K562 (cell line): ENCODE measurements around the gene KCNJ14. TPM values are rescaled to one million over a fixed set of nuclear protein-coding genes. Genes with fewer than 3 reads are reported as not detected.

Experiments
- BRD4 ChIP-seq: fragments of 200-600 bp; sonication (generic); IDR thresholded peaks from 2 replicates; pipeline ENCODE4 v1.6.1; 2017; ENCODE audit warnings: inconsistent platforms
- CTBP1 ChIP-seq: fragments of 450-650 bp; IDR thresholded peaks from 2 replicates; pipeline ENCODE4 v1.6.1; 2016; ENCODE audit warnings: borderline replicate concordance
- EP400 ChIP-seq: fragments of 450-650 bp; IDR thresholded peaks from 2 replicates; pipeline ENCODE4 v1.6.1; 2017; ENCODE audit warnings: antibody characterized with exemption, mild to moderate bottlenecking, moderate library complexity
- LCOR ChIP-seq: sonication (generic); formaldehyde crosslinking; IDR thresholded peaks from 2 replicates; pipeline ENCODE4 v1.8.0; 2022; ENCODE audit warnings: mild to moderate bottlenecking, missing genetic modification reagents
- NCOA1 ChIP-seq: fragments of 450-650 bp; IDR thresholded peaks from 2 replicates; pipeline ENCODE4 v1.6.1; 2016; ENCODE audit warnings: low read depth
- NFRKB ChIP-seq: fragments of 450-650 bp; IDR thresholded peaks from 2 replicates; pipeline ENCODE4 v1.6.1; 2016; ENCODE audit warnings: low read depth
- SMAD1 ChIP-seq: fragments of 150-350 bp; IDR thresholded peaks from 2 replicates; pipeline ENCODE4 v1.6.1; 2014; ENCODE audit warnings: low read length, low read depth; ENCODE audit not compliant: partially characterized antibody
- TCF7L2 ChIP-seq: fragments of 150-350 bp; IDR thresholded peaks from 2 replicates; pipeline ENCODE4 v1.6.1; 2016; ENCODE audit warnings: low read depth, mild to moderate bottlenecking, low read length, moderate library complexity
- ZNF324 ChIP-seq: fragments of 250-450 bp; sonication (Bioruptor Pico); IDR thresholded peaks from 2 replicates; pipeline ENCODE4 v1.4.0; 2020; ENCODE audit warnings: mild to moderate bottlenecking
- ZNF511 ChIP-seq: sonication (generic); formaldehyde crosslinking; IDR thresholded peaks from 2 replicates; pipeline ENCODE4 v1.8.0; 2022; ENCODE audit warnings: mild to moderate bottlenecking, missing genetic modification reagents
- polyA plus RNA-seq, 8 experiments: library from polyadenylated mRNA; depleted of rRNA in 4 of 8; stranded (reverse) in 5 of 8; unstranded in 3 of 8; fragments of >200 nt; fragmentation: Nextera tagmentation in 2 of 8; fragmentation: Illumina TruSeq in 1 of 8; extraction: Ambion mirVana in 2 of 8; extraction: Trizol in 1 of 8; gene quantifications; 2 replicates each; pipeline versions ENCODE4 v1.2.1 to v1.2.3, GENCODE V29; 2011 to 2014; ENCODE audit warnings: inconsistent platforms in 1 of 8, missing spikeins in 1 of 8
- total RNA-seq, 7 experiments: library from RNA; depleted of rRNA in 6 of 7; stranded (reverse); fragments of >200 nt in 6 of 7; fragmentation: Illumina TruSeq in 2 of 7; extraction: Trizol in 2 of 7; gene quantifications; 2 replicates each; pipeline versions ENCODE4 v1.2.1 to v1.2.3, GENCODE V29; 2011 to 2021; ENCODE audit warnings: low replicate concordance in 1 of 7
- TF ChIP-seq, protein P1 (sequence below): sonication (generic); formaldehyde crosslinking; IDR thresholded peaks from 2 replicates; pipeline ENCODE4 v1.8.0; 2023; ENCODE audit warnings: mild to moderate bottlenecking, missing genetic modification reagents
- TF ChIP-seq, protein P2 (sequence below): IDR thresholded peaks from 2 replicates; pipeline ENCODE4 v1.6.1; 2011; ENCODE audit warnings: borderline replicate concordance, low read depth, mild to moderate bottlenecking, moderate library complexity, low read length; ENCODE audit not compliant: insufficient read depth, poor library complexity, severe bottlenecking
- TF ChIP-seq, protein P3 (sequence below): sonication (generic); formaldehyde crosslinking; IDR thresholded peaks from 2 replicates; pipeline ENCODE4 v1.8.0; 2023; ENCODE audit warnings: missing genetic modification reagents, mild to moderate bottlenecking, borderline replicate concordance

KCNJ14 gene
- total and polyA plus RNA-seq, 9 of the 15 experiments (the other 6 are each of a cell fraction or from before 2014, with no cell fraction given), result 0.15 to 1.6 (median 0.49) TPM

DNA sequence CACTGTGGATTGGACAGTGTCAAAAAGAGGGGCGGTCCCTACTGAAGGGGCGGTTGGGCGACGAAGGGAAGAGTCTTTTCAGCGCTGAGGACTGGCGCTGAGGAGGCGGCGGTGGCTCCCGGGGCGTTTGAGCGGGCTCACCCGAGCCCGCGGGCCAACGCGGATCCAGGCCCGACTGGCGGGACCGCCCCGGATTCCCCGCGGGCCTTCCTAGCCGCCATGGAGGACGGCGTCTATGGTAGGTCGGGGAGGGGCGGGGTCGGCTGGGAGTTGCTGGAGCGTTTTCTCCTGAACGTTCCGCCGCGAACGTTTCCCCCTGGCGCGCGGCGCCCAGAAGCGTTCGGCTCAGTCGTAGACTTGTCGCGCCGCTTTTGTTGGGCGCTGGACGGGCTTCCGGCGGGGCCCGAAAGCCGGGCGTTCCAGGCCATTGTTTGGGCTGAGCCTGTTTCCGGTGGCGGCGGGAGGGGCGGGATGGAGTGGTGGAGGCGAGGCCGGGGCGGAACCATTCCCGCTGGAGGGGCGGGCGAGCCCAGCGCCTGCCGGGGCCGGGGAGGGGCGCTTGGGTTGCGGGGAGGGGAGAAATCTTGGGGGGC, 14.0 kb downstream of the KCNJ14 start, which contains the start of gene CYTH2 (continued):
- TF ChIP-seq SMAD1 (peak; percentile 54), ZNF511 (CRISPR knock-in tag) (0 out of 2 replicates have a peak, but pooled peaks have one; percentile 60), ZNF324 (0 out of 2 replicates have a peak, but pooled peaks have one; percentile 21), BRD4 (peak; percentile 82; the same call in 1 of the 2 replicates), CTBP1 (0 out of 2 replicates have a peak, but pooled peaks have one; percentile 18), NFRKB (peak; percentile 88; the same call in 1 of the 2 replicates), TCF7L2 (0 out of 2 replicates have a peak, but pooled peaks have one; percentile 51), NCOA1 (peak; percentile 64; the same call in 1 of the 2 replicates), LCOR (CRISPR knock-in tag) (peak; percentile 88), EP400 (peak; percentile 87)
- TF ChIP-seq, protein P1, sequence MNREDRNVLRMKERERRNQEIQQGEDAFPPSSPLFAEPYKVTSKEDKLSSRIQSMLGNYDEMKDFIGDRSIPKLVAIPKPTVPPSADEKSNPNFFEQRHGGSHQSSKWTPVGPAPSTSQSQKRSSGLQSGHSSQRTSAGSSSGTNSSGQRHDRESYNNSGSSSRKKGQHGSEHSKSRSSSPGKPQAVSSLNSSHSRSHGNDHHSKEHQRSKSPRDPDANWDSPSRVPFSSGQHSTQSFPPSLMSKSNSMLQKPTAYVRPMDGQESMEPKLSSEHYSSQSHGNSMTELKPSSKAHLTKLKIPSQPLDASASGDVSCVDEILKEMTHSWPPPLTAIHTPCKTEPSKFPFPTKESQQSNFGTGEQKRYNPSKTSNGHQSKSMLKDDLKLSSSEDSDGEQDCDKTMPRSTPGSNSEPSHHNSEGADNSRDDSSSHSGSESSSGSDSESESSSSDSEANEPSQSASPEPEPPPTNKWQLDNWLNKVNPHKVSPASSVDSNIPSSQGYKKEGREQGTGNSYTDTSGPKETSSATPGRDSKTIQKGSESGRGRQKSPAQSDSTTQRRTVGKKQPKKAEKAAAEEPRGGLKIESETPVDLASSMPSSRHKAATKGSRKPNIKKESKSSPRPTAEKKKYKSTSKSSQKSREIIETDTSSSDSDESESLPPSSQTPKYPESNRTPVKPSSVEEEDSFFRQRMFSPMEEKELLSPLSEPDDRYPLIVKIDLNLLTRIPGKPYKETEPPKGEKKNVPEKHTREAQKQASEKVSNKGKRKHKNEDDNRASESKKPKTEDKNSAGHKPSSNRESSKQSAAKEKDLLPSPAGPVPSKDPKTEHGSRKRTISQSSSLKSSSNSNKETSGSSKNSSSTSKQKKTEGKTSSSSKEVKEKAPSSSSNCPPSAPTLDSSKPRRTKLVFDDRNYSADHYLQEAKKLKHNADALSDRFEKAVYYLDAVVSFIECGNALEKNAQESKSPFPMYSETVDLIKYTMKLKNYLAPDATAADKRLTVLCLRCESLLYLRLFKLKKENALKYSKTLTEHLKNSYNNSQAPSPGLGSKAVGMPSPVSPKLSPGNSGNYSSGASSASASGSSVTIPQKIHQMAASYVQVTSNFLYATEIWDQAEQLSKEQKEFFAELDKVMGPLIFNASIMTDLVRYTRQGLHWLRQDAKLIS (CRISPR knock-in tag), result peak; percentile 87
- TF ChIP-seq, protein P2, sequence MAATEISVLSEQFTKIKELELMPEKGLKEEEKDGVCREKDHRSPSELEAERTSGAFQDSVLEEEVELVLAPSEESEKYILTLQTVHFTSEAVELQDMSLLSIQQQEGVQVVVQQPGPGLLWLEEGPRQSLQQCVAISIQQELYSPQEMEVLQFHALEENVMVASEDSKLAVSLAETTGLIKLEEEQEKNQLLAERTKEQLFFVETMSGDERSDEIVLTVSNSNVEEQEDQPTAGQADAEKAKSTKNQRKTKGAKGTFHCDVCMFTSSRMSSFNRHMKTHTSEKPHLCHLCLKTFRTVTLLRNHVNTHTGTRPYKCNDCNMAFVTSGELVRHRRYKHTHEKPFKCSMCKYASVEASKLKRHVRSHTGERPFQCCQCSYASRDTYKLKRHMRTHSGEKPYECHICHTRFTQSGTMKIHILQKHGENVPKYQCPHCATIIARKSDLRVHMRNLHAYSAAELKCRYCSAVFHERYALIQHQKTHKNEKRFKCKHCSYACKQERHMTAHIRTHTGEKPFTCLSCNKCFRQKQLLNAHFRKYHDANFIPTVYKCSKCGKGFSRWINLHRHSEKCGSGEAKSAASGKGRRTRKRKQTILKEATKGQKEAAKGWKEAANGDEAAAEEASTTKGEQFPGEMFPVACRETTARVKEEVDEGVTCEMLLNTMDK, result no peak
- TF ChIP-seq, protein P3, sequence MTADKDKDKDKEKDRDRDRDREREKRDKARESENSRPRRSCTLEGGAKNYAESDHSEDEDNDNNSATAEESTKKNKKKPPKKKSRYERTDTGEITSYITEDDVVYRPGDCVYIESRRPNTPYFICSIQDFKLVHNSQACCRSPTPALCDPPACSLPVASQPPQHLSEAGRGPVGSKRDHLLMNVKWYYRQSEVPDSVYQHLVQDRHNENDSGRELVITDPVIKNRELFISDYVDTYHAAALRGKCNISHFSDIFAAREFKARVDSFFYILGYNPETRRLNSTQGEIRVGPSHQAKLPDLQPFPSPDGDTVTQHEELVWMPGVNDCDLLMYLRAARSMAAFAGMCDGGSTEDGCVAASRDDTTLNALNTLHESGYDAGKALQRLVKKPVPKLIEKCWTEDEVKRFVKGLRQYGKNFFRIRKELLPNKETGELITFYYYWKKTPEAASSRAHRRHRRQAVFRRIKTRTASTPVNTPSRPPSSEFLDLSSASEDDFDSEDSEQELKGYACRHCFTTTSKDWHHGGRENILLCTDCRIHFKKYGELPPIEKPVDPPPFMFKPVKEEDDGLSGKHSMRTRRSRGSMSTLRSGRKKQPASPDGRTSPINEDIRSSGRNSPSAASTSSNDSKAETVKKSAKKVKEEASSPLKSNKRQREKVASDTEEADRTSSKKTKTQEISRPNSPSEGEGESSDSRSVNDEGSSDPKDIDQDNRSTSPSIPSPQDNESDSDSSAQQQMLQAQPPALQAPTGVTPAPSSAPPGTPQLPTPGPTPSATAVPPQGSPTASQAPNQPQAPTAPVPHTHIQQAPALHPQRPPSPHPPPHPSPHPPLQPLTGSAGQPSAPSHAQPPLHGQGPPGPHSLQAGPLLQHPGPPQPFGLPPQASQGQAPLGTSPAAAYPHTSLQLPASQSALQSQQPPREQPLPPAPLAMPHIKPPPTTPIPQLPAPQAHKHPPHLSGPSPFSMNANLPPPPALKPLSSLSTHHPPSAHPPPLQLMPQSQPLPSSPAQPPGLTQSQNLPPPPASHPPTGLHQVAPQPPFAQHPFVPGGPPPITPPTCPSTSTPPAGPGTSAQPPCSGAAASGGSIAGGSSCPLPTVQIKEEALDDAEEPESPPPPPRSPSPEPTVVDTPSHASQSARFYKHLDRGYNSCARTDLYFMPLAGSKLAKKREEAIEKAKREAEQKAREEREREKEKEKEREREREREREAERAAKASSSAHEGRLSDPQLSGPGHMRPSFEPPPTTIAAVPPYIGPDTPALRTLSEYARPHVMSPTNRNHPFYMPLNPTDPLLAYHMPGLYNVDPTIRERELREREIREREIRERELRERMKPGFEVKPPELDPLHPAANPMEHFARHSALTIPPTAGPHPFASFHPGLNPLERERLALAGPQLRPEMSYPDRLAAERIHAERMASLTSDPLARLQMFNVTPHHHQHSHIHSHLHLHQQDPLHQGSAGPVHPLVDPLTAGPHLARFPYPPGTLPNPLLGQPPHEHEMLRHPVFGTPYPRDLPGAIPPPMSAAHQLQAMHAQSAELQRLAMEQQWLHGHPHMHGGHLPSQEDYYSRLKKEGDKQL (CRISPR knock-in tag), result no peak
